ENCODE results near the gene IL19.

Gene IL19

GRCh38 chr1:206800411-206800810 is 29.8 kb downstream of the IL19 start:
- DNase-seq (ENCODE audit: low read depth): no peak

- DNase-seq (ENCODE audit: low read depth): no peak
Measured at GRCh38 chr1:206800891-206801290, 30.3 kb downstream of the IL19 start.

GRCh38 chr1:206801467-206801866 is 30.9 kb downstream of the IL19 start:
- DNase-seq (ENCODE audit: low read depth): no peak

- DNase-seq (ENCODE audit: low read depth): no peak
Measured at GRCh38 chr1:206802401-206802800, 31.8 kb downstream of the IL19 start.

- DNase-seq (ENCODE audit: low read depth): peak; percentile 82
Measured at GRCh38 chr1:206803221-206803730, 32.7 kb downstream of the IL19 start.

- no peak for DNase-seq (ENCODE audit: low read depth)
Measured at GRCh38 chr1:206804156-206804737, 33.7 kb downstream of the IL19 start.

- DNase-seq (ENCODE audit: low read depth): no peak
Measured at GRCh38 chr1:206805357-206805756, 34.8 kb downstream of the IL19 start.

- peak; percentile 16 for DNase-seq (ENCODE audit: low read depth)
Measured at GRCh38 chr1:206808615-206809014, 38.0 kb downstream of the IL19 start.

GRCh38 chr1:206809504-206810084 is 39.0 kb downstream of the IL19 start:
- no peak for DNase-seq (ENCODE audit: low read depth)

GRCh38 chr1:206812471-206812870 is 41.9 kb downstream of the IL19 start:
- no peak for DNase-seq (ENCODE audit: low read depth)

GRCh38 chr1:206814716-206815341 is 44.3 kb downstream of the IL19 start:
- DNase-seq (ENCODE audit: low read depth): no peak

GRCh38 chr1:206816390-206817287 is 46.1 kb downstream of the IL19 start:
- DNase-seq (ENCODE audit: low read depth): no peak

GRCh38 chr1:206821493-206821892 is 50.9 kb downstream of the IL19 start:
- DNase-seq (ENCODE audit: low read depth): no peak

GRCh38 chr1:206823727-206824126 is 53.2 kb downstream of the IL19 start:
- DNase-seq (ENCODE audit: low read depth): no peak

- no peak for DNase-seq (ENCODE audit: low read depth)
Measured at GRCh38 chr1:206824331-206824730, 53.8 kb downstream of the IL19 start.

- no peak for DNase-seq (ENCODE audit: low read depth)
Measured at GRCh38 chr1:206826394-206826793, 55.8 kb downstream of the IL19 start.

GRCh38 chr1:206828061-206828460 is 57.5 kb downstream of the IL19 start:
- DNase-seq (ENCODE audit: low read depth): no peak

GRCh38 chr1:206828765-206829164 is 58.2 kb downstream of the IL19 start:
- no peak for DNase-seq (ENCODE audit: low read depth)

GRCh38 chr1:206829282-206829681 is 58.7 kb downstream of the IL19 start:
- no peak for DNase-seq (ENCODE audit: low read depth)

- no peak for DNase-seq (ENCODE audit: low read depth)
Measured at GRCh38 chr1:206829875-206830274, 59.3 kb downstream of the IL19 start.

- no peak for DNase-seq (ENCODE audit: low read depth)
Measured at GRCh38 chr1:206831650-206832049, 61.1 kb downstream of the IL19 start.

- no peak for DNase-seq (ENCODE audit: low read depth)
Measured at GRCh38 chr1:206832352-206832880, 61.8 kb downstream of the IL19 start.

All from T-helper 22 cell (primary cell).